LHCN-M2 (cell line): Measurements from ENCODE around the gene FMN2. TPM values are rescaled to one million over a fixed set of nuclear protein-coding genes. Genes with fewer than 3 reads are reported as not detected.
"Not testable (repeated sequence)": the region's sequence is repeated elsewhere in the genome, so short reads cannot be mapped to it uniquely, and the experiment has no call there.

ENCODE experiments used
- DNase-seq: peaks from one replicate; pipeline ENCODE4 v3.0.0-alpha.2; 2012; ENCODE audit warnings: low read depth
- total RNA-seq: library from RNA; depleted of rRNA; stranded (reverse); fragments of >200 nt; gene quantifications from 2 replicates; pipeline ENCODE4 v1.2.3, GENCODE V29; 2014

Gene FMN2
- total RNA-seq, 1 experiment from 2014 or later = 14.8 TPM

DNA sequence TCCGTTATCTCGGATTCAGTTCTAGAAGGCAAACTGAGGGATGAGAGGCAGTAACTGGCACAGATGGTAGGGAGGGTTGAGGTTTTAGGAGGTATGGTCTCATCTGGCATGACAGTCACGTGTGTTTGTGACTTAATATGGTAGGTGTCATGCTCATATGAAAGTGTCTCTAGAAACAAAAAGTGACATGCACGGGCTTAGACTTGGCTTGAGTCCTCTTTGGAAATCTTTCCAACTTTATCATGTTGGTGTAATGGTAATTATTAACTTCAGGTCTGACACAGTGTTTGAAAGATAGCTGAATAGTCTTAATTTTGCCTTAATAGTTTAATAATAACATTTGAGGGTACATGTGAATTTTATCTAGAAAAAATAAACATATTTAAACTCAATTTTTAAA lies 218.1 kb downstream of the FMN2 start:
- no peak for DNase-seq

GRCh38 chr1:240310226-240310925 lies 218.7 kb downstream of the FMN2 start:
- DNase-seq = peak; percentile 83

GRCh38 chr1:240312872-240313271 lies 221.2 kb downstream of the FMN2 start:
- peak; percentile 93 for DNase-seq

GRCh38 chr1:240314845-240315801 lies 223.4 kb downstream of the FMN2 start:
- no peak for DNase-seq

DNA sequence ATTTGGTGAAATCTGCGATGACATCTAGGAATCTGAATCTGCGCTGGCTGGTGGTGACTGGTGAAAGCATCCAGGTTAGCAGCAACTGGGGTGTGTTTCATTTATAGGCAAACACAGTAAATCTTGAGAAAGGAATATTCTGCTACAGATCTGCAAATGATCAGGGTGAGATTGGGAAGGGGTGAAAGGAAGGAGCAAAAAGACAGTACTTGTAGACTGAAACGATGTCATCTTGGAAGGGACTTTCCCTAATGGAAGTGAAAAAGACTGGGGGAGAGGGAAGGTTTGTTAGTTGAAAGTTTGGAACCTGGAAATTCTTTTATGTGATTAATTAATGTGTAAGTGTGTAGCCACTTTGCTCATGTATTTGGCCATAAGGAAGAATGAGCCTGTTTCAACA lies 228.3 kb downstream of the FMN2 start:
- no peak for DNase-seq

DNA sequence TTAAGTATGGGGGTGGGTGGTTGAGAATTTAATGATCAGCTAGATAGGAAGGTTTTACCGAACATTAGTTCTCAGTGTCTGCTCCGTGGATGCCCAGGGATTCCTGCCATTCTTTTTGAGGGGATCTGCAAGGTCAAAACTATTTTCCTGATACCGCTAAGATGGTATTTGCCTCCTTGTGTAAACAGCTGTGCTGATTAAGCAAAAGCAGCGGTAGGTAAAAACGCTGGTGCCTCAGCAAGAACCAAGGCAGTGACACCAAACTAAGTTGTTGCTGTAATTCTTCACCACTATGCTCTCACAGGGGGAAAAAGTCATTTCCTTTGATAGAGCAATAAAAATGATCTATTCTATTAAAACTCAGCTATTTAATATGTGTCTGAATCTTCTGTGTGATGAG lies 229.0 kb downstream of the FMN2 start:
- DNase-seq = no peak

DNA sequence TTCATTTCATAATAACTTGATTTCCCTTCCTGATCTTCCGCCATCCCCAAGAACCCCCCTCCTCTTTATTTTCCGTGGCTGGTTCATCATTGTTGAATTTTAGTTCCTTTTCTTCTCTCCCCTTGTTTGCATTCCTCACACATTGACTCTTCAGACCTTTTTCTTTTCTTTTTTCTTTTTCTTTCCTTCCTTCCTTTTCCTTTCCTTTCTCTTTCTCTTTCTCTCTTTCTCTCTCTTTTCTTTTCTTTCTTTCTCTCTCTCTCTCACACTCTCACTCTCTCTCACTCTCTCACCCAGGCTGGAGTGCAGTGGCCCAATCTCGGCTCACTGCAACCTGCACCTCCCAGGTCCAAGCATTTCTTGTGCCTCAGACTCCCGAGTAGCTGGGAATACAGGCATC lies 231.3 kb downstream of the FMN2 start:
- no peak for DNase-seq

GRCh38 chr1:240328382-240328781 lies 236.7 kb downstream of the FMN2 start:
- DNase-seq = not testable (repeated sequence)

DNA sequence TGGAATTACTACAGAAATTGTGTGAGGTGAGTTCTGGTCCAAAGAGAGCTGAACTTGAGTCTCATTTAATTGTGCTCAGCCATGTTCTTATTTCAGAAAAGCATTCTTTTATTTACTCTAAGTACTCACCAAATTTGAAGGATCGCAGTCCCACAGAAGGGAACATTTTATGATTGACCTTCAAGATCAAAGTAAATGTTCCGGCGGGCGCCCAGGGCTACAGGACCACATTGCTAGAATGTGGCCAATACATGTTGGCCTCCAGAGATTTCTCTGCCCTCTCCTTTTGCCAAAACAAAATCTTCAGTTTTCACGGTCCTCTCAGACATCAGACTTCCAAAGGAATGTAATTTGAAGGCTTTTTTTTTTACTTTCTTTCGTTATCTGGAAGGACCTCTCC lies 237.8 kb downstream of the FMN2 start:
- no peak for DNase-seq

DNA sequence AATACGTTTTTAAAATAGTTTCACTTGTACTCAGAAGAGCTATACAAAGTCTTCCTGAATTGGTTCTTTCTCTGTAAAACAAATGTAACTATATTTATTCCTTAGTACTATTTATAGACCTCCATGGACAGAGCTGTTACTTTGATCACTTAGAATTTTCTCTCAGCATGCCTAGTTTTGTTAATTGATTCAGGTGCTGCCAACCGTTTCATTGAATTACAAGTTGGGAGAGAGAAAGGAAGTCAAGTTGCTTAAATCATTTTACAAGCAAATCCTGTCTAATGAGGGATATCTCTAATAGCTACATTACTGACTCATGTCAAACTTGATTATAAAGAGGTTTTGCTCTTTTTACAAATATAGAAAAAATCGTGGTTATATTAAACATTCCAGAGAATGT lies 241.0 kb downstream of the FMN2 start:
- no peak for DNase-seq

- DNase-seq = peak; percentile 91
These were observed 246.1 kb downstream of the FMN2 start for GRCh38 chr1:240337781-240338180.

GRCh38 chr1:240338837-240339236 lies 247.2 kb downstream of the FMN2 start:
- no peak for DNase-seq

GRCh38 chr1:240341365-240342250 lies 249.9 kb downstream of the FMN2 start:
- DNase-seq = no peak

DNA sequence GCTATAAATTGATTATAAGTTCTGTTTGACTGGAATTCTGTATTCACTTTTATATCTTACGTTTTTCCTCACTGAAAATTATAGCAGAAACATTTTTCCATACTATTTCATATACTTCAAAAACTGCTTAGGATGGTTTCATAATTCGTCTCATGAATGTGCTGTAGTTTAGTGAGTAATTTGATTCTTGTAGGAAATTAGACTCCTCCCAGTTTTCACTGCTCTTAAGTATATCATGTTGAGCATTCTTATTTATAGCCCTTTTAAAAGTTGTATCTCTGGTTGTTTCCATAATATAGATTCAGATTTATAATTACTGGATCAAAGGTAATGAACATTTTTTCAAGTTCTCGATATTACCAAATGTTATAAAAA lies 250.6 kb downstream of the FMN2 start:
- DNase-seq = no peak

DNA sequence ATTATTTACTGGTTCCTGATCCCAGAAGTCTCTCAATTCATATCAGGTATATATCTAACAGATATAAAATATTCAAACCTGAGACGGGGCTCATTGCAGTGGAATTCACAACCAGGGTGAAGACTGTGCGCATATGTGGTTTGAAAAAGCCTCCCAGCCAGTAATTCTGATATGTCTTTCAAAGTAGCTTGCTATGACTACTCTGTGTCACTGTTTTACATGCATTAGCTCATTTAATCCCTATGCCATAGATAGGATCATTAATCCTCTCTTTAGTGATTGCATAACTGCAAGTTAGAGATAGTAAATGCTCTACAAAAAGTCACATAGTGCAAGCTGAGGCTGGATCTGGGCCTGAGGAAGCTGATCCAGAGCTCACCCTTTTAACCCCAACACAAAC lies 251.4 kb downstream of the FMN2 start:
- DNase-seq = no peak

GRCh38 chr1:240343966-240344365 lies 252.3 kb downstream of the FMN2 start:
- DNase-seq = no peak

- peak; percentile 34 for DNase-seq
These were observed 253.2 kb downstream of the FMN2 start for GRCh38 chr1:240344918-240345317.

DNA sequence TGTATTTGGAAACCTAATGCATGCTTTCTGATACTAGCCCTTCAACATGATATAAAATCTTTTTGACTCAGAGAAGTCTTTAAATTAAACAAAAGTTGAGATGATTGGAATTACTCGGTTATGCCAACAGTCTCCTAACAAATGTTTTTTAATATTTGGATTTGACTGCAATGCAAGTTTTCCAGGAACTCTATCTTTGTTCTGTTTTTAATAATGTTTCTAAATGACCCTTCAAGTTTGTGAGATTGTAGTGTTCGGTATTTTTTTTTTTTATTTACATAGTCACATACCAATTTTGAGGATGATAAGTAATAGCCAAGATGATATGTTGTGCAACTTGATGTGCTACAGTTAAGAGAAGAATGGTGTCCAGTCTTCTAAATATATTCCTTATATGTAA lies 258.0 kb downstream of the FMN2 start:
- no peak for DNase-seq

DNA sequence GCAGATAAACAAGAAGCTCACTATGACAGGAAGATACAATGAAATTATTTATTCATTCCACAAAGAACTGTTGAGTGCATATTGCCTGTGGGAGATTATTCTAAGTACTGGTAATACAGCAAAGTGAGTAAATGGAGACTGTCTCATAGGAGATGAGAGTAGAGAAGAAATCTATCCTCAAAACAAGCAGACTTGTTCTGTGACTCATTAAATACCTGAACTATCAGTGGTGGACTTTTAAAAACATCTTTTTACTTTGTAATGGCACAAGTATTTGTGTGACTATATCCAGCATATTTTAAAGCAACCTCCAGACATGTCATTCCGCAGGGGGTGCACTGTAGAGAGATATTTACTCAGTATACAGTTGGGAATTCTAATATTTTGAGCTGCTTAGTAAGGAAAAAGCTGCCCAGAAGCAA lies 259.2 kb downstream of the FMN2 start:
- peak; percentile 72 for DNase-seq

- peak; percentile 22 for DNase-seq
These were observed 260.0 kb downstream of the FMN2 start for GRCh38 chr1:240351690-240352089.

- DNase-seq = peak; percentile 27
These were observed 261.1 kb downstream of the FMN2 start for GRCh38 chr1:240352769-240353168.

DNA sequence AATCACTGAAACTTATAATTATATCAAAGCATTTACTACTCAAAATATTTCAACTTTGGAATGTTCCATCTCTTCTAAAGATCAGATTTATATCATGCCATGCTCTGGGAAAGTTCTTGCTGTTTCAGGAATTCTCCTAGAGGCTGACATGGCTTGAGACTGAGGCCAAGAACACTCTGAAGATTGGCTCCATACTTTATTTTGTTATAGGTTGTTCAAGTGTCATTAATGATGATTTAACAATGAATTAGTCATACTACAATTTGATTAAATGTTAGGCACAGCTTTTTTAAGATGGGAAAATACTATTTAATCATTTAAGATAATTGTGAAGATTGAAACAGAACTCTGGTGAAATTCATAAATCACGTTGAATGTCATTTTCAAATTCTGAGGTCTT lies 264.9 kb downstream of the FMN2 start:
- DNase-seq = no peak
